HepG2 (cell line): ENCODE results near the gene PGM5. TPM values are rescaled to one million over a fixed set of nuclear protein-coding genes. Genes with fewer than 3 reads are reported as not detected.
"Not testable (repeated sequence)": the region's sequence is repeated elsewhere in the genome, so short reads cannot be mapped to it uniquely, and the experiment has no call there.

Source experiments
- ATAC-seq: fragments of 200-7000 bp; cut with Tn5 transposase; 3 replicates; pipeline ENCODE4 v1.9.1; 2020; ENCODE audit warnings: mild to moderate bottlenecking, moderate library complexity
- BruUV-seq: library from RNA; stranded (reverse); fragments of 400-500 nt; replicated peaks from 2 replicates; lab custom pipeline; 2021; lab: Mats Ljungman, UMichigan
- CTCF ChIA-PET: fragments of 300-600 bp; formaldehyde crosslinking; extraction: SDS; loops from one replicate; lab custom pipeline; 2021; ENCODE audit warnings: low total read pairs, inconsistent platforms, low intra/inter-chr PET ratio; lab: Yijun Ruan, JAX
- POLR2A ChIA-PET: fragments of 350-600 bp; sonication (Branson Sonifier 250); formaldehyde crosslinking; loops from one replicate; lab custom pipeline; 2020; ENCODE audit warnings: antibody characterized with exemption, inconsistent platforms; lab: Yijun Ruan, JAX
- DNase-seq: peaks from one replicate; pipeline ENCODE4 v3.0.0-alpha.2; 2015; ENCODE audit warnings: low spot score
- FAIRE-seq: peaks from 3 replicates; lab custom pipeline; 2011; peaks lifted over from hg19 to GRCh38; lab: Jason Lieb, UNC
- H2AFZ ChIP-seq: one replicate; pipeline ENCODE4 v1.6.1; 2011; ENCODE audit warnings: low read length, inconsistent platforms
- H3K27ac ChIP-seq: fragments of 300-600 bp; 3 replicates; pipeline ENCODE4 v1.8.0; 2011; ENCODE audit warnings: mixed run types, mild to moderate bottlenecking, mixed read lengths, low read length, inconsistent platforms; ENCODE audit not compliant: insufficient read depth; ENCODE audit errors: extremely low read length
- H3K27me3 ChIP-seq, 2 experiments: fragments of 200-600 bp in 1 of 2; 2 replicates in 1 of 2; 3 replicates in 1 of 2; pipeline versions ENCODE4 v1.6.0 to v1.8.0; 2011; ENCODE audit warnings: low read length in 2 of 2, mild to moderate bottlenecking in 2 of 2, moderate library complexity in 2 of 2, inconsistent platforms in 1 of 2; ENCODE audit not compliant: insufficient read depth in 2 of 2, control insufficient read depth in 1 of 2
- H3K36me3 ChIP-seq, 2 experiments: fragments of 200-600 bp in 1 of 2; replicated peaks in 1 of 2; 2 replicates in 1 of 2; 3 replicates in 1 of 2; pipeline versions ENCODE4 v1.5.1 to v1.8.0; 2011; ENCODE audit warnings: low read length in 2 of 2, inconsistent platforms in 1 of 2; ENCODE audit not compliant: insufficient read depth in 2 of 2, control insufficient read depth in 1 of 2
- H3K4me1 ChIP-seq: 2 replicates; pipeline ENCODE4 v1.5.1; 2012; ENCODE audit warnings: low read length, inconsistent platforms; ENCODE audit not compliant: insufficient read depth
- H3K4me2 ChIP-seq: 2 replicates; pipeline ENCODE4 v1.6.0; 2011; ENCODE audit warnings: low read depth, low read length, inconsistent platforms
- H3K4me3 ChIP-seq, 3 experiments: fragments of 200-600 bp in 1 of 3; sonication (generic), shearing (Covaris generic) in 1 of 3; replicated peaks in 1 of 3; 2 replicates each; pipeline ENCODE4 v1.5.1; 2011 to 2016; ENCODE audit warnings: low read length in 3 of 3, inconsistent platforms in 2 of 3, low read depth in 2 of 3, mild to moderate bottlenecking in 2 of 3, control low read depth in 1 of 3, mixed read lengths in 1 of 3; ENCODE audit not compliant: insufficient read depth in 1 of 3
- H3K79me2 ChIP-seq: one replicate; pipeline ENCODE4 v1.6.1; 2011; ENCODE audit warnings: low read length, inconsistent platforms; ENCODE audit not compliant: insufficient read depth
- H3K9ac ChIP-seq: 2 replicates; pipeline ENCODE4 v1.6.0; 2011; ENCODE audit warnings: mild to moderate bottlenecking, low read depth, low read length, inconsistent platforms; ENCODE audit not compliant: insufficient read depth
- H3K9me3 ChIP-seq: 2 replicates; pipeline ENCODE4 v1.5.1; 2012; ENCODE audit warnings: mild to moderate bottlenecking, low read length
- H4K20me1 ChIP-seq: 2 replicates; pipeline ENCODE4 v1.6.0; 2011; ENCODE audit warnings: inconsistent platforms, mild to moderate bottlenecking, low read length, moderate library complexity; ENCODE audit not compliant: insufficient read depth
- WGBS: methylation state at CpG from one replicate; pipeline ENCODE4 v1.1.6; 2017; ENCODE audit warnings: low lambda C conversion rate; 5-methylcytosine and 5-hydroxymethylcytosine counted together
- in situ Hi-C: cut with HindIII; loops from 2 replicates; pipeline ENCODE4 v1.10.0; 2017; ENCODE audit warnings: low pct_unique_long_range_greater_than_20kb; ENCODE audit not compliant: extremely low pct_ligation_motif_present
- intact Hi-C: fragments of 100-400 bp; cut with micrococcal nuclease; formaldehyde crosslinking; loops from one replicate; pipeline ENCODE4 v1.10.0; 2022; ENCODE audit not compliant: unreplicated experiment
- polyA plus RNA-seq, 8 experiments: library from polyadenylated mRNA; depleted of rRNA in 3 of 8; stranded (reverse) in 7 of 8; unstranded in 1 of 8; fragments of >200 nt; fragmentation: Illumina TruSeq in 4 of 8; extraction: Trizol in 4 of 8; gene quantifications; 2 replicates each; pipeline versions ENCODE4 v1.2.1 to v1.2.3, GENCODE V29; 2011 to 2016; ENCODE audit warnings: low read depth in 4 of 8, missing spikeins in 1 of 8, mixed read lengths in 1 of 8; ENCODE audit not compliant: insufficient read depth in 1 of 8
- total RNA-seq, 5 experiments: library from RNA; depleted of rRNA; stranded (reverse); fragments of >200 nt; fragmentation: Illumina TruSeq; extraction: Trizol; gene quantifications; 2 replicates each; pipeline ENCODE4 v1.2.3, GENCODE V29; 2016; ENCODE audit warnings: low read depth in 1 of 5

PGM5 gene
- total and polyA plus RNA-seq, 2 of the 13 experiments (the other 11 are each of a cell fraction or from before 2014, with no cell fraction given), result not detected

DNA sequence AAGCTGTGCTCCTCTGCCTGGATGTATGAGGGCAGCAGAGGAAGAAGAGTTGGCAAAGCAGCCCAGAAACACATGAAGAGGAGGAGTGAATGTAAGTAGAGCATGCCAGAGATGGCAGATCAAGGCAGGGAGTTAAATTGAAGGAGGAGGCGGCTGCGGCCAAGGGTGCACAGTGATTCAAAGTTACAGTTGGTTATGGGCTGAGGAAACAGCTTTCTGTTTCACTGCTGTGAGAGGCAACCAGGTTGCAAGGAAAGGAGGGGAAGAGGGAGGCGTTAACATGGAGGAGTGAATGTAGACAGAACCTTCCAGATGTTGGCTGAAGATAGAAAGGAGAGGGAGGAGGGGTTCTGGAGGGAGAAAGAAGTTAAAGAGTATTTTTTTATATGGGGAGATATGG, 20.5 kb upstream of the PGM5 start:
- BruUV-seq, intact Hi-C loops, H3K9ac ChIP-seq, H3K4me2 ChIP-seq, H3K4me1 ChIP-seq, H3K27ac ChIP-seq, FAIRE-seq, H3K4me3 ChIP-seq, H2AFZ ChIP-seq, H3K36me3 ChIP-seq, H3K79me2 ChIP-seq, H3K27me3 ChIP-seq, in situ Hi-C loops, DNase-seq, POLR2A ChIA-PET, CTCF ChIA-PET, H3K9me3 ChIP-seq, ATAC-seq, H4K20me1 ChIP-seq: not testable (repeated sequence)
- 15% methylated on average over 3 of the region's 3 CpGs for WGBS

DNA sequence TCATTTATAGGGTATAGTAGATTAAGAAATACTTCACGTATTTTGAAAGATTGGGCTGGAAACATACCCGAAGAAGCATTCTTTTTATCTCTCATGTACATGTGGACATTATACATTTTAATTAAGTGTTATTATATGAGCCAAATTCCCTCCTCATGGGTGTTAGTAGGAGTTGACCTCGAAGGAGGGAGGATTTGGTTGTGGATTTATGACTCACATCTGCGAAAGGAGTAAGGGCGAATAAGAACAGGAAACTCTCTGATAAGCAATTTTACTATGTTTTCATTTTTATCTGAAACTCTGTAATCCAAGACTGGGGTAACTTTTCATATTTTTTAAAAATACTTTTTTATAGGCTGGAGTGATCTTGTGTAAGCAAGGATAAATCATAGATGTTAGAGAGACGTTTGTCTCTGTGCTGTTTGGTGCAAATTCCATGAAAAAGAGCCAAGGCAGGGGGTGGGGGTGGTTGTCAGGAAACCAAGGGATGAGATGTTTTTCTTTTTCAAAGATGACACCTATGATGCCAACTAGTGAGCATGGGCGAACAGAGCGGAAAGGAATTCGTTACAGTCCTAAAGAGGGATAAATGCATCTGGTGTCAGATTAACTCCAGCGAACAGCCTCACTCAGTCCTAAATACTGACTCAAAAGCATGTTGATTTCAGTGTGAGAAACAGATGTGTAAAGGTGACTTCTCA, 19.6 kb upstream of the PGM5 start:
- CTCF ChIA-PET, in situ Hi-C loops, FAIRE-seq, H3K36me3 ChIP-seq, H3K79me2 ChIP-seq, BruUV-seq, H3K27me3 ChIP-seq, H3K4me2 ChIP-seq, H3K4me3 ChIP-seq, ATAC-seq, POLR2A ChIA-PET, intact Hi-C loops, H3K4me1 ChIP-seq, H3K9ac ChIP-seq, DNase-seq, H4K20me1 ChIP-seq, H3K27ac ChIP-seq, H3K9me3 ChIP-seq, H2AFZ ChIP-seq: not testable (repeated sequence)
- 27% methylated on average over 7 of the region's 10 CpGs for WGBS

DNA sequence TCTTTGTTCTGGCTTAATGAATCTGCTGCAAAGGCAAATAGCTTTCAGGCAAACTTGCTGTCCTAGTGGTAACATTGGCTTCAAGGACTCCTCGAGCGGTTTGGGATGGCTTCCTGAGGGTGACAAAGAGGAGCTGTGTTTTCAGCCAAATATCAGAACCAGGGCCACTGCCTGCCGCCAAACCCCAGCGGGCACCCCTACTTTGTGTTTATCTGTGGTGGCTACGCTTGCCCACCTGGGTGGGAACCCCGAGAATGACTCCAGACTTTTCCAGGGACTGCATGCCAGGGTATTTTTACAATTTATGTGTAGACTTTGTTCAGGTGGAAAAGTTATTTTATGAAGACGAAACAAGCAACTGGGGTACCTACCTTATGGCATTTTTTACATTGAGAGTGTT, 18.4 kb upstream of the PGM5 start:
- intact Hi-C loops, H3K9ac ChIP-seq, H3K79me2 ChIP-seq, ATAC-seq, H3K27me3 ChIP-seq, BruUV-seq, H3K9me3 ChIP-seq, H3K4me3 ChIP-seq, CTCF ChIA-PET, H3K36me3 ChIP-seq, POLR2A ChIA-PET, in situ Hi-C loops, H3K4me2 ChIP-seq, H2AFZ ChIP-seq, FAIRE-seq, H4K20me1 ChIP-seq, H3K4me1 ChIP-seq, H3K27ac ChIP-seq, DNase-seq: not testable (repeated sequence)
- WGBS, result 11% methylated on average over 5 of the region's 7 CpGs

DNA sequence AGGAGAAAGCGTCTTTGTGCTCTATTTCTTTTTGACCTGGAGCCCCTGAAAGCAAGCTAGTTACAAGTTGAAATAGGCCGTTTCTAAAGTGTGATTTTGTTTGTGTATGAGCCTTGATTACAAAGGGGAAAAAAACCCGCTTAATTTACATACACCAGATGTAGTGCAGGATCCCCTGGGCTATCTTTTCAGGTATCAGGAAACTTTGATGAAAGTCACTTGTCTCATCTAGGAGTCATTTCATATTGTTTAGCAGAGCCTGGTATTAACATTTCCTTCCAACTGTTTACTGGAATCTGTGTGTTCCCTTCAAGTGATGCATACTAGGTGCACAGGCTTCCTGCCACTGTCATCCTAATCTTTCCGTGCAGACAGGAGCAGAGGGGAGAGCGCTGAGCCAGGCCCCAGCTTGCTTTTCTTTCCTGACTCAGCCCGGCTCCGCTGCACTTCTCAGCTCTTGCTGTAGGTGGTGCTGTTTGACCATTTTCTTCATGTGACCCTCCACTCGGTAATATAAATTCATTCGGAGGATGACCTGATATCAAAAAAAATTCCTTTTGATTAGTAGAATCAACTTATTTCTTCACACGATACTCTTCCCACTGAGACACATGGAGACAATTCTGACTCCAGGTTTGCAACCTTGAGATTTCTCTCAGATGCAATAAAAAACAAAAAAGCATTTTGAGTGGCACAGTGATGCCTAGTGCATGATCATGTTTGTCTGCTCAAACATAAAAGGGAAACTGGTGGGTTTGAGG, 14.0 kb upstream of the PGM5 start:
- DNase-seq, H3K4me3 ChIP-seq, CTCF ChIA-PET, H3K79me2 ChIP-seq, POLR2A ChIA-PET, FAIRE-seq, in situ Hi-C loops, H3K9me3 ChIP-seq, H3K4me2 ChIP-seq, H3K27ac ChIP-seq, H3K27me3 ChIP-seq, H4K20me1 ChIP-seq, H2AFZ ChIP-seq, H3K9ac ChIP-seq, H3K36me3 ChIP-seq, H3K4me1 ChIP-seq, BruUV-seq: not testable (repeated sequence)
- ATAC-seq, result peak; percentile 94
- WGBS, result 3% methylated on average over 6 of the region's 10 CpGs
- intact Hi-C loops, result loop anchor here (10.0 kb wide), 1 partner anchor 222 kb away; no protein-coding TSS in a partner anchor
